Activated CD8-positive, alpha-beta memory T cell treated with anti-CD3 and anti-CD28 coated beads for 36 hours (primary cell): ENCODE data around the gene DUSP8. TPM values are rescaled to one million over a fixed set of nuclear protein-coding genes. Genes with fewer than 3 reads are reported as not detected.
"Not testable (repeated sequence)": the region's sequence is repeated elsewhere in the genome, so short reads cannot be mapped to it uniquely, and the experiment has no call there.

Experiments
- CTCF ChIA-PET: fragments of 350-600 bp; sonication (Branson Sonifier 250); formaldehyde crosslinking; loops from one replicate; lab custom pipeline; 2021; ENCODE audit warnings: antibody characterized with exemption; lab: Charles Lee
- POLR2A ChIA-PET: fragments of 350-600 bp; sonication (Branson Sonifier 250); formaldehyde crosslinking; loops from one replicate; lab custom pipeline; 2021; ENCODE audit warnings: antibody characterized with exemption; lab: Charles Lee
- total RNA-seq, 2 experiments: library from RNA; stranded (reverse); gene quantifications; one replicate each; pipeline ENCODE4 v1.2.3, GENCODE V29; 2021

DUSP8 gene
- total RNA-seq = 1 to 10 TPM; 1.7 to 2.0 TPM

- ChIA-PET CTCF (interaction anchor here (1.1 to 8.3 kb wide), 2 partner anchors 18 to 24 kb away, joined by 3 to 79 read pairs; no protein-coding TSS in a partner anchor), POLR2A (interaction anchor here (1.0 to 1.6 kb wide), 2 partner anchors 25 to 26 kb away, joined by 3 to 5 read pairs; no protein-coding TSS in a partner anchor)
These were observed at the start of gene DUSP8 for GRCh38 chr11:1572197-1573076. TSS of gene DUSP8 (minus strand) at chr11:1572271. CDS start at chr11:1565826, 6,445 bp downstream.

GRCh38 chr11:1619449-1619848 lies 47.4 kb upstream of the DUSP8 start:
- ChIA-PET POLR2A (no interaction called here), CTCF (interaction anchor here (1.4 kb wide), 1 partner anchor 74 kb away, joined by 5 read pairs; no protein-coding TSS in a partner anchor)

GRCh38 chr11:1618231-1618630 lies 46.2 kb upstream of the DUSP8 start:
- POLR2A ChIA-PET = no interaction called here
- CTCF ChIA-PET = interaction anchor here (1.1 kb wide), 1 partner anchor 76 kb away, joined by 3 read pairs; no protein-coding TSS in a partner anchor

- ChIA-PET POLR2A (no interaction called here), CTCF (no interaction called here)
These were observed 36.3 kb upstream of the DUSP8 start, which contains the start of gene KRTAP5-3 for GRCh38 chr11:1608363-1608762. TSS of gene KRTAP5-3 (minus strand) at chr11:1608463. CDS start at chr11:1608385, 78 bp downstream.

- POLR2A ChIA-PET, CTCF ChIA-PET: not testable (repeated sequence)
These were observed 35.8 kb upstream of the DUSP8 start for GRCh38 chr11:1607901-1608300.

GRCh38 chr11:1607156-1607845 lies 35.2 kb upstream of the DUSP8 start:
- POLR2A ChIA-PET, CTCF ChIA-PET: not testable (repeated sequence)

- CTCF ChIA-PET, POLR2A ChIA-PET: not testable (repeated sequence)
These were observed 33.9 kb upstream of the DUSP8 start for GRCh38 chr11:1605923-1606322.

GRCh38 chr11:1604711-1605110 lies 32.6 kb upstream of the DUSP8 start:
- ChIA-PET CTCF (no interaction called here), POLR2A (no interaction called here)

GRCh38 chr11:1604181-1604580 lies 32.1 kb upstream of the DUSP8 start:
- ChIA-PET CTCF (no interaction called here), POLR2A (no interaction called here)

- POLR2A ChIA-PET = no interaction called here
- CTCF ChIA-PET = no interaction called here
These were observed 31.6 kb upstream of the DUSP8 start for GRCh38 chr11:1603629-1604028.

GRCh38 chr11:1601663-1602062 lies 29.6 kb upstream of the DUSP8 start:
- CTCF ChIA-PET, POLR2A ChIA-PET: not testable (repeated sequence)

GRCh38 chr11:1600626-1601025 lies 28.6 kb upstream of the DUSP8 start:
- CTCF ChIA-PET = interaction anchor here (1.6 kb wide), 1 partner anchor 11 kb away, joined by 3 read pairs; no protein-coding TSS in a partner anchor
- POLR2A ChIA-PET = no interaction called here

GRCh38 chr11:1598816-1599215 lies 26.7 kb upstream of the DUSP8 start:
- ChIA-PET CTCF (interaction anchor here (0.6 kb wide), 1 partner anchor 11 kb away, joined by 4 read pairs; no protein-coding TSS in a partner anchor), POLR2A (no interaction called here)

- CTCF ChIA-PET = interaction anchor here (0.6 kb wide), 1 partner anchor 11 kb away, joined by 4 read pairs; no protein-coding TSS in a partner anchor
- POLR2A ChIA-PET = interaction anchor here (0.6 kb wide), 1 partner anchor 76 kb away, joined by 7 read pairs; no protein-coding TSS in a partner anchor
These were observed 26.3 kb upstream of the DUSP8 start for GRCh38 chr11:1598406-1598805.

GRCh38 chr11:1597994-1598380 lies 25.9 kb upstream of the DUSP8 start, which contains the start of gene KRTAP5-2:
TSS of gene KRTAP5-2 (minus strand) at chr11:1598294. CDS start at chr11:1598250, 44 bp downstream.
- ChIA-PET POLR2A (interaction anchor here (0.6 kb wide), 1 partner anchor 76 kb away, joined by 7 read pairs; no protein-coding TSS in a partner anchor), CTCF (interaction anchor here (1.2 kb wide), 1 partner anchor 33 kb away, joined by 3 read pairs; no protein-coding TSS in a partner anchor)

- ChIA-PET POLR2A (interaction anchor here (0.6 kb wide), 1 partner anchor 75 kb away, joined by 7 read pairs; no protein-coding TSS in a partner anchor), CTCF (interaction anchor here (1.2 kb wide), 1 partner anchor 33 kb away, joined by 3 read pairs; no protein-coding TSS in a partner anchor)
These were observed 25.4 kb upstream of the DUSP8 start for GRCh38 chr11:1597331-1597993.

GRCh38 chr11:1596576-1597121 lies 24.6 kb upstream of the DUSP8 start:
- CTCF ChIA-PET = interaction anchor here (1.2 to 1.4 kb wide), 2 partner anchors 18 to 34 kb away, joined by 3 to 4 read pairs; no protein-coding TSS in a partner anchor

GRCh38 chr11:1595994-1596575 lies 24.0 kb upstream of the DUSP8 start:
- POLR2A ChIA-PET = not testable (repeated sequence)
- CTCF ChIA-PET = interaction anchor here (1.0 to 1.4 kb wide), 2 partner anchors 17 to 32 kb away, joined by 3 to 4 read pairs; no protein-coding TSS in a partner anchor

More at GRCh38 chr11:1596576-1597121, 24.6 kb upstream of the DUSP8 start:
- POLR2A ChIA-PET = not testable (repeated sequence)
